ENCODE data around the gene NXF1. TPM values are rescaled to one million over a fixed set of nuclear protein-coding genes. Genes with fewer than 3 reads are reported as not detected.

Gene NXF1
- total RNA-seq, 1 donor = 31.1 TPM

DNA sequence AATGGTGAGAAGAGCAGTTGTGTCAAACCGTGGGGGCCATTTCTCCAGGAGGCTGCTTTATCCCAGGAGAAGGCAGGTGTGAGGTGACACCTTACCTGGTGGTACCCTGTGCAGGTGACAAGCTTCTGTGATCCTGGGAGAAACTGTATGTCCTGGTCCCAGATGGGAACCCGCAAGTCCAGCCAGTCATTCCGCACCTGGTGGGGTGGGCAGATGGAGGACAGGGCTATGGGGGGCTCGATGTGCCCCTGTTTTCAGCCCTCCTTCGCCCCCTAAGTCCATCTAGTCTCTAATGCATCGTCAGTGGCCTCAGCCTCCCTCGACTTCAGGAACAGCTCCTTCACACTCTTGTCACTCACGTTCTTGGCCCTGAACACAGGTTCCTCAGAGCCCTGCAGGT, 30.1 kb upstream of the NXF1 start:
- Histone ChIP-seq H3K36me3 (ENCODE audit: insufficient read depth, low read length) (peaks cover 32% of the 10 kb centered on the region), H3K79me2 (ENCODE audit: insufficient read depth, low read length) (peaks cover 74% of the 10 kb centered on the region)

DNA sequence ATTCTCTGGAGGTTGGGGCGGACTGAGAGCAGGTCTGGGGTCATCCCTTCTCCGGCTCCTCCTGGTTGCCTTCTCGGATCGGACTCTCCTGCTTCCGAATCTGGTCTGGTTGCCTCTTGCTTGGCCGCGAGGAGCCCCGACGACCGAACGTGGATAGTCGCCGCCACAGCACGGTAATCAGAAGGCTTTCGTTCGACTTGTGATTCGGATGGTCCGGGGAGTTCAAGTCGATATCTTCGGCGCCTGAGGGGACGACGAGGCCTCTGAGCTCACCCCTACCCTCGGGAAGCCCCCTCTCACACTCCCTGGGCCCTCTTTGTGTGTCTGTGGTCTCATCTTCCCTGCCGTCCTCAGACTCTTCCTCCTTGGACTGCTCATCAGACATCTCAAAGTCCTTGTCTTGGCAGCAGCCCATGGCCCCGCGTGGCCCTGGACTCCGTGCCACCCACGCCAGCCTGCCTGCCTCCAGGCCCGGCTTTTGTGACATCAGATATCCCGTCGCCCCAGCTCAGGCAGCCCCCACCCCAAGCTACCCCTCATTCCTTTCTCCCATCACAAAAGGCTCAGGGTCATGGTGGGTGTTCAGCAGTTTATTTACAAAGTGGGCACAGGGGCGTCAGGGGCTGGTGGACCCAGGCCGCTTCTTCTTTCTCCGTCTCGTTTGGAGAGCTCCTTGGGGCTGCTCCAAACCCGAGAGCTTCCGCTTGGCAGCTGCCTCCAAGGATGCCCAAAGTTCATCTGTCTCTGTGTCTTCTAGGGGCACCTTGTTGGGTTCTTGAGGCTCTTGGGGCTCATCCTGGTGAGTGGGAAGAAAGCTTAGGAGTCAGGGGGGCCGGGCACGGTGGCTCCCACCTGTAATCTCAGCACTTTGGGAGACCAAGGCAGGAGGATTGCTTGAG, 27.3 kb upstream of the NXF1 start, which contains the start of gene TEX54:
Gene TEX54, minus strand, starts transcription at position 506 of the 899 bp plus-strand sequence.
- TF ChIP-seq, protein P1, sequence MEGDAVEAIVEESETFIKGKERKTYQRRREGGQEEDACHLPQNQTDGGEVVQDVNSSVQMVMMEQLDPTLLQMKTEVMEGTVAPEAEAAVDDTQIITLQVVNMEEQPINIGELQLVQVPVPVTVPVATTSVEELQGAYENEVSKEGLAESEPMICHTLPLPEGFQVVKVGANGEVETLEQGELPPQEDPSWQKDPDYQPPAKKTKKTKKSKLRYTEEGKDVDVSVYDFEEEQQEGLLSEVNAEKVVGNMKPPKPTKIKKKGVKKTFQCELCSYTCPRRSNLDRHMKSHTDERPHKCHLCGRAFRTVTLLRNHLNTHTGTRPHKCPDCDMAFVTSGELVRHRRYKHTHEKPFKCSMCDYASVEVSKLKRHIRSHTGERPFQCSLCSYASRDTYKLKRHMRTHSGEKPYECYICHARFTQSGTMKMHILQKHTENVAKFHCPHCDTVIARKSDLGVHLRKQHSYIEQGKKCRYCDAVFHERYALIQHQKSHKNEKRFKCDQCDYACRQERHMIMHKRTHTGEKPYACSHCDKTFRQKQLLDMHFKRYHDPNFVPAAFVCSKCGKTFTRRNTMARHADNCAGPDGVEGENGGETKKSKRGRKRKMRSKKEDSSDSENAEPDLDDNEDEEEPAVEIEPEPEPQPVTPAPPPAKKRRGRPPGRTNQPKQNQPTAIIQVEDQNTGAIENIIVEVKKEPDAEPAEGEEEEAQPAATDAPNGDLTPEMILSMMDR (IDR thresholded peaks at IDR 0.05; ENCODE audit: extremely low read depth, low read depth, low read length) = no peak
- Histone ChIP-seq H3K27me3 (ENCODE audit: insufficient read depth, low read length) (no peaks in the 10 kb centered on the region), H3K79me2 (ENCODE audit: insufficient read depth, low read length) (peaks cover 82% of the 10 kb centered on the region), H2AFZ (ENCODE audit: low read length) (peak within 1 kb of the TSS; percentile 82), H4K20me1 (ENCODE audit: insufficient read depth, low read length) (peaks cover 28% of the 10 kb centered on the region), H3K36me3 (ENCODE audit: insufficient read depth, low read length) (peaks cover 46% of the 10 kb centered on the region), H3K4me3 (ENCODE audit: insufficient read depth, low read length) (peak within 1 kb of the TSS; percentile 99), H3K4me1 (ENCODE audit: insufficient read depth, low read length) (peaks cover 14% of the 10 kb centered on the region), H3K27ac (ENCODE audit: low read depth, low read length) (peak within 1 kb of the TSS; percentile 97), H3K4me2 (ENCODE audit: insufficient read depth, low read length) (peak within 1 kb of the TSS; percentile 97), H3K9me3 (ENCODE audit: low read depth, low read length) (no peaks in the 10 kb centered on the region)
- DNase-seq (ENCODE audit: insufficient read length, low spot score, missing footprints) = peak; percentile 89

More for the DNA sequence above, 30.1 kb upstream of the NXF1 start:
- TF ChIP-seq, protein P1 (IDR thresholded peaks at IDR 0.05; ENCODE audit: extremely low read depth, low read depth, low read length) = no peak
- peaks cover 22% of the 10 kb centered on the region for H3K4me1 ChIP-seq (ENCODE audit: insufficient read depth, low read length)
- no peak overlapping the region for H3K4me3 ChIP-seq (ENCODE audit: insufficient read depth, low read length)
- no peak overlapping the region for H3K27ac ChIP-seq (ENCODE audit: low read depth, low read length)
- H3K4me2 ChIP-seq (ENCODE audit: insufficient read depth, low read length) = no peak overlapping the region
- H2AFZ ChIP-seq (ENCODE audit: low read length) = no peak overlapping the region
- H3K9me3 ChIP-seq (ENCODE audit: low read depth, low read length) = no peaks in the 10 kb centered on the region
- no peak for DNase-seq (ENCODE audit: insufficient read length, low spot score, missing footprints)
- no peaks in the 10 kb centered on the region for H3K27me3 ChIP-seq (ENCODE audit: insufficient read depth, low read length)
- peaks cover 13% of the 10 kb centered on the region for H4K20me1 ChIP-seq (ENCODE audit: insufficient read depth, low read length)

DNA sequence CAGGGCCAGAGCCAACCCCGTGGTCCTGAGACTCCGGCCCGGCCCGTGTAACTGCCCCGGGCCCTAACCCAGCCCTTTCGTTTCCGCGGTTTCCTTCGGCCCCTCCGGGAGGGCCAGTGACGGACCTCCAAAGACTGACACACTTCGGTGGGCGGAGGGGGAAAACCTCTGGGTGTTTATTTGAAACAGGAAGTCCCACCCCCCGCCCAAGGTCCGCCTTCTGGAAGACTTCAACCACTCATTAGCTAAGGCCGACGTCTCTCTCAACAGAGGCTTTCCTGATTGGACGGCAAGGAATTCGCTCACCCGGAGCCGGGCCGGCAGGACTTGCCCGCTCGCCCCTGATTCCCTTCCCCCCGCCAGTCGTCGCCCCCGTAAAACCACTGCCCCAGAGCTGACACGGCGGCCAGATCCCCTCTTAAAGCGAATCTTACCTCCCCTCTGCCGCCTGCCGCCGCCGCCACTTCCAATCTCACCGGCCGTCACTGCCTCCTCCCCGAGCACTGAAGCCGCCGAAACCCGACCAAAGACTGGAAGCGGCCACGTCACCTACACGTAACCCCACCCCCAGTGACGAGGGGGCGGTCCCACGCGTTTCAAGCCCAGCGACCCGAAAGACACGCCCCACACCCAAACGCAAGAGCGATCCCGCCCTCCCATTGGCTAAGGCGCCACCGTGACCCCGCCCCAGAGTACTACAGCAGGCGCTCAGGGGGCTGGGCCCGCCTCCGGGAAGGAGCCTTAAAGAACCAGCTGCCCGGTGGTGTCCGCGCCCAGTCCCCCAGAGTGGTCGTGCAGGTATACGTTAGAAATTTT, 26.5 kb upstream of the NXF1 start, which contains the start of gene STX5:
Gene STX5, minus strand, starts transcription at position 532 of the 816 bp plus-strand sequence. CDS start 808 bp downstream, outside the sequence.
- Histone ChIP-seq H3K4me1 (ENCODE audit: insufficient read depth, low read length) (peaks cover 14% of the 10 kb centered on the region), H3K4me3 (ENCODE audit: insufficient read depth, low read length) (peak within 1 kb of the TSS; percentile 99), H3K27me3 (ENCODE audit: insufficient read depth, low read length) (no peaks in the 10 kb centered on the region), H3K4me2 (ENCODE audit: insufficient read depth, low read length) (peak within 1 kb of the TSS; percentile 97), H3K9me3 (ENCODE audit: low read depth, low read length) (no peaks in the 10 kb centered on the region), H3K36me3 (ENCODE audit: insufficient read depth, low read length) (peaks cover 53% of the 10 kb centered on the region), H3K27ac (ENCODE audit: low read depth, low read length) (peak within 1 kb of the TSS; percentile 97), H4K20me1 (ENCODE audit: insufficient read depth, low read length) (peaks cover 28% of the 10 kb centered on the region), H2AFZ (ENCODE audit: low read length) (peak within 1 kb of the TSS; percentile 82), H3K79me2 (ENCODE audit: insufficient read depth, low read length) (peaks cover 87% of the 10 kb centered on the region)
- peak; percentile 98 for DNase-seq (ENCODE audit: insufficient read length, low spot score, missing footprints)
- TF ChIP-seq, protein P1 (IDR thresholded peaks at IDR 0.05; ENCODE audit: extremely low read depth, low read depth, low read length) = no peak
